GM08714 (cell line): ENCODE results near the gene PKP3.

ENCODE experiments used
- H3K4me3 ChIP-seq: fragments of 200-500 bp; sonication (Bioruptor generic); 2 replicates; pipeline ENCODE4 v1.5.1; 2014; ENCODE audit warnings: mild to moderate bottlenecking, low read length, inconsistent platforms
- ZNF274 ChIP-seq: IDR thresholded peaks from 2 replicates; pipeline ENCODE4 v1.6.1; 2012; ENCODE audit warnings: mild to moderate bottlenecking, low read depth, low read length

PKP3 gene

GRCh38 chr11:447923-448731 lies 54.1 kb downstream of the PKP3 start:
- TF ChIP-seq ZNF274: no peak
- peak overlapping the region; percentile 60; the same call in 1 of the 2 replicates for H3K4me3 ChIP-seq

GRCh38 chr11:449889-450808 lies 56.1 kb downstream of the PKP3 start, which contains the start of gene PTDSS2:
PTDSS2 (plus strand) TSS chr11:450279; CDS start chr11:450456, 177 bp downstream.
- H3K4me3 ChIP-seq: peak within 1 kb of the TSS; percentile 90
- TF ChIP-seq ZNF274: no peak

- no peak for TF ChIP-seq ZNF274
- peak overlapping the region; percentile 90 for H3K4me3 ChIP-seq
These were observed 56.9 kb downstream of the PKP3 start for GRCh38 chr11:450809-451451.

GRCh38 chr11:451738-452137 lies 57.7 kb downstream of the PKP3 start:
- TF ChIP-seq ZNF274: no peak
- H3K4me3 ChIP-seq: no peak overlapping the region; the same call in 1 of the 2 replicates

- no peak for TF ChIP-seq ZNF274
- no peak overlapping the region for H3K4me3 ChIP-seq
These were observed 58.3 kb downstream of the PKP3 start for GRCh38 chr11:452203-452744.

- H3K4me3 ChIP-seq: no peak overlapping the region
- no peak for TF ChIP-seq ZNF274
These were observed 59.0 kb downstream of the PKP3 start for GRCh38 chr11:452916-453527.

GRCh38 chr11:453564-453963 lies 59.6 kb downstream of the PKP3 start:
- no peak overlapping the region for H3K4me3 ChIP-seq
- TF ChIP-seq ZNF274: no peak

- H3K4me3 ChIP-seq: no peak overlapping the region
- TF ChIP-seq ZNF274: no peak
These were observed 60.0 kb downstream of the PKP3 start for GRCh38 chr11:454043-454442.
